Gastrocnemius medialis (tissue), 4 donors: ENCODE measurements around the gene GLMN.

Source experiments
- POLR2A ChIP-seq, 2 donors: fragments of 450-650 bp; IDR thresholded peaks; one replicate each; pipeline ENCODE4 v1.6.1; 2017; ENCODE audit warnings: antibody characterized with exemption in 2 of 2, mild to moderate bottlenecking in 2 of 2, moderate library complexity in 2 of 2
- TF ChIP-seq, protein P1 (sequence below), 5 experiments: fragments of 450-650 bp in 3 of 5; fragments of 200-600 bp in 2 of 5; sonication (generic) in 2 of 5; IDR thresholded peaks in 4 of 5; conservative IDR thresholded peaks in 1 of 5; 1 replicate in 4 of 5; 2 replicates in 1 of 5; pipeline ENCODE4 v1.5.1; 2016 to 2019; ENCODE audit warnings: antibody characterized with exemption in 5 of 5, mild to moderate bottlenecking in 3 of 5, moderate library complexity in 3 of 5

DNA sequence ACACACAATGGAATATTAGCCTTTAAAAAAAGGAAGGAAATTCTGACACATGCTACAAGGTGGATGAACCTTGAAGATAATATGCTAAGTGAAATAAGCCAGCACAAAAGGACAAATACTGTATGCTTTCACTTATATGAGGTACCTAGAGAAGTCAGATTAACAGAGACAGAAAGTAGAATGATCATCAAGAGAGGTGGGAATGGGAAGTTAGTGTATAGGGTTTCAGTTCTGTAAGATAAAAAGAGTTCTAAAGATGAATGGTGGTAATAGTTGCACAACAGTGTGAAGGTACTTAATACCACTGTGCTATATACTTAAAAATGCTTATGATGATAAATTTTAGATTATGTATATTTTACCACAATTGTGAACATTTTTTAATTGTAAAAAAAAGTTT lies 7.2 kb upstream of the GLMN start:
- TF ChIP-seq, protein P1, sequence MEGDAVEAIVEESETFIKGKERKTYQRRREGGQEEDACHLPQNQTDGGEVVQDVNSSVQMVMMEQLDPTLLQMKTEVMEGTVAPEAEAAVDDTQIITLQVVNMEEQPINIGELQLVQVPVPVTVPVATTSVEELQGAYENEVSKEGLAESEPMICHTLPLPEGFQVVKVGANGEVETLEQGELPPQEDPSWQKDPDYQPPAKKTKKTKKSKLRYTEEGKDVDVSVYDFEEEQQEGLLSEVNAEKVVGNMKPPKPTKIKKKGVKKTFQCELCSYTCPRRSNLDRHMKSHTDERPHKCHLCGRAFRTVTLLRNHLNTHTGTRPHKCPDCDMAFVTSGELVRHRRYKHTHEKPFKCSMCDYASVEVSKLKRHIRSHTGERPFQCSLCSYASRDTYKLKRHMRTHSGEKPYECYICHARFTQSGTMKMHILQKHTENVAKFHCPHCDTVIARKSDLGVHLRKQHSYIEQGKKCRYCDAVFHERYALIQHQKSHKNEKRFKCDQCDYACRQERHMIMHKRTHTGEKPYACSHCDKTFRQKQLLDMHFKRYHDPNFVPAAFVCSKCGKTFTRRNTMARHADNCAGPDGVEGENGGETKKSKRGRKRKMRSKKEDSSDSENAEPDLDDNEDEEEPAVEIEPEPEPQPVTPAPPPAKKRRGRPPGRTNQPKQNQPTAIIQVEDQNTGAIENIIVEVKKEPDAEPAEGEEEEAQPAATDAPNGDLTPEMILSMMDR (IDR thresholded peaks at IDR 0.05 in 4 of 5, conservative IDR thresholded peaks at IDR 0.05 in 1 of 5) = no peak
- no peak for TF ChIP-seq POLR2A (IDR thresholded peaks at IDR 0.05)
